Spinal cord (tissue), 10 donors: ENCODE data around the gene TIMM22. TPM values are rescaled to one million over a fixed set of nuclear protein-coding genes. Genes with fewer than 3 reads are reported as not detected.

Experiments
- DNase-seq, 6 donors: peaks; one replicate each; pipeline versions ENCODE4 v3.0.0 to v3.0.0-alpha.2; 2013 to 2015; ENCODE audit warnings: low spot score in 6 of 6, low read depth in 4 of 6
- H3K27ac ChIP-seq: one replicate; pipeline ENCODE4 v1.5.1; 2013; ENCODE audit warnings: low read depth, low read length, control low read depth
- H3K27me3 ChIP-seq: one replicate; pipeline ENCODE4 v1.6.1; 2013; ENCODE audit warnings: low read length; ENCODE audit not compliant: control insufficient read depth, insufficient read depth
- H3K36me3 ChIP-seq: one replicate; pipeline ENCODE4 v1.6.1; 2013; ENCODE audit warnings: low read length; ENCODE audit not compliant: control insufficient read depth, insufficient read depth
- H3K4me1 ChIP-seq: one replicate; pipeline ENCODE4 v1.6.1; 2013; ENCODE audit warnings: low read length; ENCODE audit not compliant: control insufficient read depth, insufficient read depth
- H3K4me3 ChIP-seq: one replicate; pipeline ENCODE4 v1.5.1; 2013; ENCODE audit warnings: low read depth, low read length, control low read depth
- H3K9me3 ChIP-seq: one replicate; pipeline ENCODE4 v1.6.1; 2013; ENCODE audit warnings: low read length; ENCODE audit not compliant: control insufficient read depth, insufficient read depth
- WGBS: methylation state at CpG from one replicate; pipeline ENCODE4 v1.1.5; 2013; ENCODE audit warnings: missing lambda C conversion rate; ENCODE audit not compliant: insufficient coverage; 5-methylcytosine and 5-hydroxymethylcytosine counted together
- polyA plus RNA-seq, 2 donors: library from polyadenylated mRNA; unstranded; fragments of 120-200 nt; gene quantifications; one replicate each; pipeline ENCODE4 v1.2.1, GENCODE V29; 2013; ENCODE audit not compliant: insufficient read length in 2 of 2
- total RNA-seq, 2 donors: library from RNA; depleted of rRNA in 1 of 2; stranded (reverse); fragments of 120-200 nt in 1 of 2; fragments of >200 nt in 1 of 2; gene quantifications; one replicate each; pipeline versions ENCODE4 v1.2.3 to v1.2.4, GENCODE V29; 2013 to 2014
- donor health status: healthy.

Gene TIMM22
- total and polyA plus RNA-seq, 4 donors, result 11.8 to 19.1 (median 18.7) TPM

DNA sequence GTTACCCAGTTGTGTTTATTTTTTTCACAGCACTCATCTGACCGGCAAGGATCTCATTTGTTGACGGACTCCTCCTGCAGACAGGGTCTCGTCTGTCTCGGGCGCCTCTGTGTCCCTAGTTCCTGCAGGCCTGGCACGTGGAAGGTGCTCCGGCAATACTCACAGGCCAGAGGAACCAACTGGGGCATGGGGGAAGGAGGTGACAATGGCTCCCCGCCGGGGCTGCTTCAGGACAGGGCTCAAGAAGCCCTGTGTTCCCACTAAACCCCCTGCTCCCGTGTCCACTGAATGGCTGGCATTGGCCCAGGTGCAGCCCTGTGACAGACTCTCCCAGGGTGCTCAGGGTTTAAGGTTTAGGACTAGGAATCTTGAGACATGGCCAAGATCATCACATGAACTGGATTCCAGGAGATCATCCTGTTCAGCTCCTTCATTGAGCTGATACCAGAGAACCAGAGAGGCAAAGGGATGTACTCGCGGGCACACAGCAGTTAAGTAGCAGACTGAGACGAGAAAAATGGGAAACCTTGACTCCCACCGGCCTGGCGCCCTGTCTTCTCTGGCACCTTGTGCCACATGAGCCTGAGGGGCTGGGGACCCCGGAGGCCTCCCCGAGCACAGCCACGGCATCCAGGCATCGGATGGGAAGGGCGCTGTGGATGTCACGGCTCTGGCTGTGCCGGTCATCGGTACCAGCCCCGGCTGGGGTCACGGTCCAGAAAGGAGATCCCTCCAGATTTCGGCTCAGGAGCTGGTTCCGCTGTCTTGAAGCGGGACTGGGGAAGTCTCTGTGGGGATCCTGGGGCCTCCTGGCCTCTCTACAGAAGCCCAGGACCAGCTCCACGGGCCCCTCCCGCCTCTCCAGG is 29.0 kb downstream of the TIMM22 start:
- WGBS, result 84% methylated on average over 27 of the region's 30 CpGs
- DNase-seq, result no peak
- Histone ChIP-seq H3K36me3 (peaks cover 89% of the 10 kb centered on the region), H3K27me3 (no peaks in the 10 kb centered on the region), H3K27ac (no peak overlapping the region), H3K9me3 (no peaks in the 10 kb centered on the region), H3K4me1 (peaks cover 58% of the 10 kb centered on the region), H3K4me3 (no peak overlapping the region)

DNA sequence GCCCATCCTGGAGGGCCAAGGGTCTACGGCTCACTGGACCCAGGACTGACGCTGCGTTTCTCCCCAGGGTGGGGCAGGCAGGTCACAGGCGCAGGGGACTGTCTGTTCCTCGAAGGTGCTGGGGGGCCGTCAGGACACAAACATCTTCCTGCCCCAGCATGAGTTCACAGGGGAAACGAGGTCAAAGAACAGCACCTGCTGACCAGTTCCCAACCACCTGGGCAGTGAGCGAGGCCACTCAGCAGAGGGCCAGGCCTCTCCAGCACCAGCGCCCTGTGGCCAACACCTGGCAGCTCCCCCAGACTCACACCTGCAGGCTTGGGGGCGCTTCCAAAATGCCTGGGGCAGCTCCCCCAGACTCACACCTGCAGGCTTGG is 29.7 kb downstream of the TIMM22 start:
- DNase-seq, result no peak
- H3K4me3 ChIP-seq, result no peak overlapping the region
- H3K27ac ChIP-seq, result no peak overlapping the region
- no peaks in the 10 kb centered on the region for H3K9me3 ChIP-seq
- H3K27me3 ChIP-seq, result no peaks in the 10 kb centered on the region
- H3K4me1 ChIP-seq, result peaks cover 64% of the 10 kb centered on the region
- H3K36me3 ChIP-seq, result peaks cover 88% of the 10 kb centered on the region
- 92% methylated on average over 10 of the region's 10 CpGs for WGBS

DNA sequence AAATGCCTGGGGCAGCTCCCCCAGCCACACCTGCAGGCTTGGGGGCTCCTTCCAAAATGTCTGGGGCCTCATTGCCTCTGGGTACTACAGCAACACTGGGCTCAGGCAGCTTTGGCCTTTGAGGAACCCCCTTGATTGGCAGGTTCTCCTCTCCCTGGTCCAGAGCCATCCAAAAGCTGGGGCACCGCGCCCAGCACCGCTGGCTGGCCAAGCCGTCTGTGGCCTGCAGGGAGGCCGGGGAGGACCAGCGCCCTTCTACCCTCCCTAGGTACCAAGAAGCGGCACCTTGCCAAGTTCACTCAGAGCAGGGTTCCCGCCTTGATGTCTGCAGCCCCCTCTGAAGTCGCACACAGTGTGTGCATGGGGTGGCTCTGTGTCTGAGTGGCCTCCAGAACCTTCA is 30.1 kb downstream of the TIMM22 start:
- Histone ChIP-seq H3K9me3 (no peaks in the 10 kb centered on the region), H3K4me1 (peaks cover 64% of the 10 kb centered on the region), H3K4me3 (no peak overlapping the region), H3K27me3 (no peaks in the 10 kb centered on the region), H3K36me3 (peaks cover 88% of the 10 kb centered on the region), H3K27ac (no peak overlapping the region)
- DNase-seq, result no peak
- WGBS, result 73% methylated on average over 9 of the region's 9 CpGs

- Histone ChIP-seq H3K9me3 (no peaks in the 10 kb centered on the region), H3K27me3 (no peaks in the 10 kb centered on the region), H3K36me3 (peaks cover 86% of the 10 kb centered on the region), H3K27ac (peak overlapping the region; percentile 67), H3K4me3 (no peak overlapping the region), H3K4me1 (peaks cover 72% of the 10 kb centered on the region)
- DNase-seq, result no peak
- 77% methylated on average over 27 of the region's 30 CpGs for WGBS
Observed at GRCh38 chr17:1029196-1029921, 32.4 kb downstream of the TIMM22 start.

DNA sequence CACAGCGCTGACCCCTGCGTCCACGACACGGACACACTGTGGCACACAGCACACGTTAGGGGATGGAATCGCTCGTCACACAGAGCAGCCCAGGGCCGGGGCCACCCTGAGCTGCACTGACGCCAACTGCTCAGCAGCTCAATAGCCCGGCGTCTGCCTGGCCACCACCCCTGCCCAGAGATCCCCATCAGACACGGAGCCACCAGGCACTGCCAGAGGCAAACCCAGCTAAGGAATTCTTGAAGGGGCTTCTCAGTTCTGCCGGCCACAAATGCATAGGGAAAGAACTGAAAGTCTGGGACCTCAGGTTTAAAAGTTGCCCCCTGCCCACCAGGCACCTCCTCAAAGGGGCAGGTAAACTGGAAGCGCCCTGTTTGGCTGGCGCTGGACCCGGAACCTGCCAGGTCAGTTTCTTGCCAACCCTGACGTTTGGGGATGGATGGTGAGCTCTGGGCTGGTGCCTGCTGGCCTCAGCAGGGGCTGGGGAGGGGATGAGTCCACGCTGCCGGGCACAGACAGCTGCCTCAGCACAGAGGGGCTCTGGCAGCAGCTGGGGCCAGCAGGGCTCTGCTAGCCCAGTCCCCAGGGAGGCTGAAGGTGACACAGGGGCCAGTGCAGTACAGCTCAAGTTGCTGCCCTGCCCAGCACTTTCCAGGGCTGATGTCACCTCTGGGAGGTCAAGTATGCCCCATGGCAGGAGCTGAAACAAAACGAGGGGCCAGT is 33.2 kb downstream of the TIMM22 start:
- peak in 2 of 6 donors; percentile 16 to 65 for DNase-seq
- Histone ChIP-seq H3K4me1 (peaks cover 72% of the 10 kb centered on the region), H3K27ac (peak overlapping the region; percentile 26), H3K4me3 (no peak overlapping the region), H3K9me3 (no peaks in the 10 kb centered on the region), H3K36me3 (peaks cover 91% of the 10 kb centered on the region), H3K27me3 (no peaks in the 10 kb centered on the region)
- WGBS, result 39% methylated on average over 20 of the region's 20 CpGs

DNA sequence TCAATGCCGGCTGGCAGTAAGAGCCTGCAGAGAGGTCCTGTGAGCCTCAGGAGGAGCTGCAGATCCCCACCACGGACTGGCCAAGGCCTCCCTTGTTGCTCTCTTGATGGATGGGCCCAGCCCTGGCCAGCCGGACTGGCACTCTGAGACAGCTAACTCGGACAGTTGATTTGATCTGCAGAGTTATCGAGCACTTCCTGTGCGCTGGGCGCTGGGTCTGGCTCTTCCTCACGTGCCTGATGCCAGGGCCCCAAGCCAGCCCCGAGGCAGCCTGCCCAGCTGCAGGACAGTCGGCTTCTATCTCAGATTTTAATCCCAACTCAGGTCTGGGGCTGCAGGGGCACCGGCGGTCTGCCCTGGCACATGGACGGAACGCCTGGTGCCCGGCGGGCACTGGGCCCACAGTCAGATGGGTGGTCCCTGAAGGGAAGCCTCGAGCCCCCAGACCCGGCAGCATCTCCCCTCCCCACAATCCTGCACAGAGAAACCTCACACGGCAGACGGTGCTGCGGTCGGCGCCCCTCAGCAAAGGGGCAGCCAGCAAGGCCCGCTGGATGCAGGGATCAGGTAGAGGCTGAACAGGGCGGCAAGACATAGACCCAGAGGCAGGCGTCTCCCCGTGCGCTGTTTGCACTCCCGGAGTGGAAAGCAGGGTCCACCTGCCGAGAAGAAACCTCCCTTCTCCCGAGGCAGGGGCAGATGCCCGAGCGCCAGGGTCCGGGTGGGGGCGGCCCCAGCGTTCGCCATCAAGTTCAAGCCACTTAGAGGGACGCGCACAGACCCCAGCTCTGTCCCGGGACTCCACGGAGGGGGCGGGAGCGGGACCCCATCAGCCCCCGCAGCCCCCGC is 34.0 kb downstream of the TIMM22 start:
- 24% methylated on average over 36 of the region's 45 CpGs for WGBS
- no peaks in the 10 kb centered on the region for H3K9me3 ChIP-seq
- peaks cover 86% of the 10 kb centered on the region for H3K36me3 ChIP-seq
- peak in 5 of 6 donors; percentile 44 to 83 (median 54) for DNase-seq
- peaks cover 73% of the 10 kb centered on the region for H3K4me1 ChIP-seq
- peak overlapping the region; percentile 22 for H3K4me3 ChIP-seq
- peak overlapping the region; percentile 26 for H3K27ac ChIP-seq
- no peaks in the 10 kb centered on the region for H3K27me3 ChIP-seq

- DNase-seq, result peak in 3 of 6 donors; percentile 40 to 87 (median 77)
- peak overlapping the region; percentile 24 for H3K4me3 ChIP-seq
- WGBS, result 3% methylated on average over 20 of the region's 35 CpGs
- no peak overlapping the region for H3K27ac ChIP-seq
- peaks cover 86% of the 10 kb centered on the region for H3K36me3 ChIP-seq
- H3K27me3 ChIP-seq, result no peaks in the 10 kb centered on the region
- no peaks in the 10 kb centered on the region for H3K9me3 ChIP-seq
- H3K4me1 ChIP-seq, result peaks cover 68% of the 10 kb centered on the region
Observed at GRCh38 chr17:1031711-1032110, 34.8 kb downstream of the TIMM22 start.

DNA sequence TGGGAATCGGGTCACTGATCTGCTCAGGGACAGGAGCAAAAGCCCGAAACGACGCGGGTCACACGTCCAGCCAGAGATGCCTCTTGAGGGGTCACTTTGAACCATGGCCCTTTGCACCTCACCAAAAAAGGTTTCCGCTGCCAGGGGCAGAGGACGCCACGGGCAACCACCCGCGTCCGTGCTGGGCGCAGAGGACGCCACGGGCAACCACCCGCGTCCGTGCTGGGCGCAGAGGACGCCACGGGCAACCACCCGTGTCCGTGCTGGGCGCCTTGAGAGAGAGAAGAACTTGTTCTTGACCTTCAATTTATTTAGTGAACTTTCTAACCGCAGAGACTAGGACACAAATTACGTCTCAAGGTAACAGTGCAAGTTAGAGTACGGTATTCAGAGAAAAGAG is 35.5 kb downstream of the TIMM22 start:
- DNase-seq, result no peak

DNA sequence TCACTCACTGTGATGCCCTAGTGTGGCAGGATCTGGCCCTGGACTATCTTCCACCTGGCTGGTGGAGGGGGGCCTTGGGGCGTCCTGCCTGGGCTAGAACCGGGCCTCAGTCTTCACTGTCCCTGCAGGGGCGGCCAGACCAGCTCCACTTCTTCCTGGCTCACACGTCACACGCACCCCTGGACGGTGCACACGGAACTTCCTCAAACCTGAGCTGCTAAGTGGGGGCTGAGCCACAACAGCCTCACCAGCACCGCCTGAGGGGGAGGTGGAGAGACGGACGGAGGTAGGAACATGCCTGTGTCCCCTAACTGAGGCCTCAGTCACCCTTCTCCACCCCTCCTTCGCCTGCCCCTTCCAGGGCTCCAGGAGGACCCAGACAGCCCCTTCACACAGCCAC is 36.6 kb downstream of the TIMM22 start:
- Histone ChIP-seq H3K4me1 (peaks cover 76% of the 10 kb centered on the region), H3K27me3 (no peaks in the 10 kb centered on the region), H3K4me3 (no peak overlapping the region), H3K27ac (no peak overlapping the region), H3K9me3 (no peaks in the 10 kb centered on the region), H3K36me3 (peaks cover 86% of the 10 kb centered on the region)
- 79% methylated on average over 6 of the region's 11 CpGs for WGBS
- DNase-seq, result no peak

More for the DNA sequence above, 35.5 kb downstream of the TIMM22 start:
- Histone ChIP-seq H3K9me3 (no peaks in the 10 kb centered on the region), H3K27ac (no peak overlapping the region), H3K36me3 (peaks cover 86% of the 10 kb centered on the region), H3K27me3 (no peaks in the 10 kb centered on the region), H3K4me1 (peaks cover 67% of the 10 kb centered on the region), H3K4me3 (peak overlapping the region; percentile 24)
- 54% methylated on average over 26 of the region's 27 CpGs for WGBS
